Loucy (cell line): ENCODE results near the gene CX3CR1.

Source experiments
- CTCF ChIP-seq: fragments of 200-600 bp; sonication (generic); conservative IDR thresholded peaks from 2 replicates; pipeline ENCODE4 v1.5.1; 2014; ENCODE audit warnings: mild to moderate bottlenecking, antibody characterized with exemption, low read length
- EZH2phosphoT487 ChIP-seq: fragments of 200-600 bp; IDR thresholded peaks from 2 replicates; pipeline ENCODE4 v1.6.1; 2018; ENCODE audit warnings: antibody characterized with exemption, mild to moderate bottlenecking, moderate library complexity, borderline replicate concordance

- no peak for TF ChIP-seq CTCF
- no peak for TF ChIP-seq EZH2phosphoT487
Observed at GRCh38 chr3:39296197-39297077, 16.6 kb upstream of the CX3CR1 start.
